GM10847 (cell line): ENCODE data around the gene CXXC5.

ENCODE experiments used
- POLR2A ChIP-seq: IDR thresholded peaks from 2 replicates; pipeline ENCODE4 v1.6.1; 2011; ENCODE audit not compliant: insufficient read length; ENCODE audit errors: extremely low read depth

CXXC5 gene

DNA sequence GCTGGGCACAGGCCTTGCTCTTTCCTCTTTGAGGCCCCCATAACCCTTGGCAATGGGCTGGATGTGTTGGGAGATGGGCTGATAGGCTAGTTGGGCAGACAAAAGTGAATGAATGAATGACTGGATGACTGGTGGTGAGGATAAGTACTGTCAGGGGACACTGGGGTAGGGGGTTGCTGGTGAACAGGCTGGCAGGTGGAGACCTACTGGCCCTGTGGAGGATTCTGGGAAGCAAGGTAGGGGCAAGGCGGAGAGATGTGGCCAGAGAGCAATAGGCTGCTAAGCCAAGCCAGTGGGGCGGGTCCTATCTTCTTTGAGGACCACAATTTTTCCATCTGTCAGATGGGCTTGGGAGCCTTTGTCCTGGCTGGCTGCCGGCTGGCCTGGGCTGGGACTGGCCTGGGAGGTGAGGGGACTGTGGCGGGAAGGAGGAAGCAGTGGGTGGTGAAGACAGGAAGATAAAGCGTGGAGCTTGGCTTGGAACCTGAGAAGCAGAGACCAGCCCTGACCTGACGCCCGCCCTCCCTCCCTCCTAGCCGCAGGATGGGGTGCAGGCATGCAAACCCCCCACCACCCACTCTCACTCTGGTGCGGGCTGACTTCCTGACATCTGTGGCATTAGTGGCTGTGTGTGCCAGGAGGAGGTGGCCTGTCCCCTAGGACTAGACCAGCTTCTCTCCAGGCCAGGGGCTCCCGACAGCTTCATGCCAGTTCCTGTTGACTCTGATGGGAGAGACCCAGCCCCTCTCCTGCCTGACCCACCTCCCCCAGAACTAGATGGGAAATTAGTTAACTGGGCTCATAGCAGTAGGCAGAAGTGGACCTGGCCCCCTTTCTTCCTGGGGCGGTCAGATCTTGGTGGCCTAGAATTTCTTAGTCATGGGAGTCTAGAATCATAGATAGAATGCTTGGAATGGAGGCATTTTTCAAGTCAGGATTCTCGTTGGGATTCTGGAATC is 9.5 kb downstream of the CXXC5 start:
- no peak for TF ChIP-seq POLR2A

DNA sequence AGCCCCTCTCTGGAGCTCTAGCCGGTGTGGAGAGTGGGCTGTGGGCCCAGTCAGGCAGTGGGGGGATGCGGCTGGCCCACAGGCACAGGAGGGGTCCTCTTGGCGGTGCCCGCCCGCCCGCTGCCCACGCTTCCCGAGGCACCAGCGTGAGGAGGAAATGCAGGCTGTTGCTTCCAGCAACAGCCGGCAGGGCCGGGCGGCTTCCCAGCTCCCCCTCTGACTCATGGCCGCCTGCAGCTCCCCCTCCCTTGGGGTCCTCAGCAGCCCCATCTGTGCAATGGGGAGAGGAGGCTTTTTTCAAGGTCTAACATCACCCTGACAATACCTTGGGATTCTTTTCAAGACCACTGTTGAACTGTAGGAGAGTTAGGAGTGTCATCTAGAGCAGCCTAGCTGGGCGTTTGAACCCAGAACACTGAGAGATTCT is 10.4 kb downstream of the CXXC5 start:
- TF ChIP-seq POLR2A: no peak

DNA sequence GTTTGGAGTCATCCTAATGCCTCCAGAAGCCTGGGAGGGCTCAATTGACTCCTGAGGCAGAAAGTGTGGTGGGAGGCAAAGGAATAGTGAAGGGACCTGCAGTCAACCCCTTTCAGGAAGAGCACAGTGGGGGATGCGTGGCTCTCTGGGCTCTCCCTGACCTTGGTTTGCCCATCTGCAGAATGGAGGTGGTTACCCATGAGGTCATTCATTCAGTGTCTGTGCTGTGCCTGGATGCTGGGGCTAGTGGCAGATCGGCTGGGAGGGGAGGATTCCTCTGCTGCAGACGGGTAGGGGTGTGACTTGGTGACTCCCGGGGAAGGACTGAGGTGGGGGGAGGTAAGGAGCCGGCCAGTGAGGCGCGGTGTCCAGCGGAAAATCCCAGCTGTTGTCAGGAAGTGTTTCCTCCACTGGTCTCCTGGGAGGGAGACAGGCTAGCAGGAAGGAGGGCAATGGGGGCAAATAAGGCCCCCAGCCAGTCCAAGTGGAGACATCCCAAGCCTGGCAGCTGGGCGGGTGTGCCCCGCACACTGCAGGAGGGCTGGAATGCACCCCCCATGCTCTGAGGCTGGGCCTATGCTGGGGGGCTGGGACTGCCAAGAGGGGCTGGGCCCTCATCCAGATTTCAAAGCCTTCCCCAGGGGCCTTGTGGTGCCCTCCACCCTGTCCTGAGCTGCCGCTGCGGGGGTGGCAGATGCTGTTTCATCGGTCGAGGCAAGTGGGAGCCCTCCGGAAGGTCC is 10.9 kb downstream of the CXXC5 start:
- no peak for TF ChIP-seq POLR2A

DNA sequence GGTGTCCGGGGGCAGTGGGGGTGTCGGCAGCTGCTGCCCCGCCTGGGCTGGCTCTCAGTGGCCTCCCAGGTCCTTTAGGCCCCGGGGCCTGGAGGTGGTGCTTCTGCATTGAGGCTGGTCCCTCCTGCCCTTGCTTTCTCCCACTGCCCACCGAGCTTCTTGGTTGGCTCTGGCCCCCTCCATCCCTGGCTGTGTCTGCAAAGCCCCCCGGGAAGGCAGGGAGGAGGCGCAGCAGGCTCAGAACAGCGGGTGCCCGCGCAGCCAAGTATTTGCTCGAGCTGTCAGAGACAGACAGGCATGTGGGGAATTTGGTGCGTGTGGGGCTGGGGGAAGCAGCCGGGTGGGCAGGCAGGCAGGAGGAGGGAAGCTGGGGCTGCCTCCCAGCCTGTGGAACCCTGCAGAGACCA is 11.5 kb downstream of the CXXC5 start:
- no peak for TF ChIP-seq POLR2A

DNA sequence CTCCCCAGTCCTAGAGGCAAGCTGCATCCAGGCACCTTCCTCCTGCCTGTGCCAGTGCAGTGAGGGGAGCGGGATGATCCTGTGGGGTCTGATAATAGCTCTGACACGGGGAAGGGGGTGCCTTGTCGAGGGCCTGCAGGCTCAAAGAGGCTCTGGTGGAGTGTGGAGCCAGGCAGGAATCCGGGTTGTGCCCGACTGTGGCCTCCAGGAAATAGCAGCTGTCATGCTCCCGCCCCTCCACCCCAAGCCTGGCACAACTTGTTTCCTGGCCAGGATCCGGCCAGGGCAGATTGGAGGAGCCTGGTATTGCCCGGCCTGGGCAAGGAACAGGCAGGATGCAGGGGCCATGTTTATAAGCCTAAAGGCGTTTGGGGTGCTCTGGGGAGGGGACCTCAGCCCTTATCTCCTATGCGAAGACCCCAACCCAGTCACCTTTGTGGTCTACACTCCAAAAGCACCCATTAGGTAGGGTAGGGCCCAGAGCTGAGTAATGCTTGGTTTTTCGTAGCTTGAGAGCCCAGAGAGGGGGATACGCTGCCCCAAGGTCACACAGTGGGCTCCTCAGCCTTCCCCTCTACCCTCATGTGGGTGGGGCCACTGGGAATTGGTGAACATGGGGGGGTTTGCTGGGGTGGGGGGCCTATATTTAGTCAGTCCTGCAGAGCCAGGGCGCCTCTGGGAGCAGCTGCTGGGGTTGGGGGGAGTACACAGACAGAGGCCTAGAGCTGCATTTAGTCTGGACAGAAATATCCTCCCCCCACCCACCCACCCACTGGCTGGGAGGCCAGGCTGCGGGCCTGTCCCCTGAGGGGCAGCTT is 12.2 kb downstream of the CXXC5 start:
- TF ChIP-seq POLR2A: peak; percentile 12

DNA sequence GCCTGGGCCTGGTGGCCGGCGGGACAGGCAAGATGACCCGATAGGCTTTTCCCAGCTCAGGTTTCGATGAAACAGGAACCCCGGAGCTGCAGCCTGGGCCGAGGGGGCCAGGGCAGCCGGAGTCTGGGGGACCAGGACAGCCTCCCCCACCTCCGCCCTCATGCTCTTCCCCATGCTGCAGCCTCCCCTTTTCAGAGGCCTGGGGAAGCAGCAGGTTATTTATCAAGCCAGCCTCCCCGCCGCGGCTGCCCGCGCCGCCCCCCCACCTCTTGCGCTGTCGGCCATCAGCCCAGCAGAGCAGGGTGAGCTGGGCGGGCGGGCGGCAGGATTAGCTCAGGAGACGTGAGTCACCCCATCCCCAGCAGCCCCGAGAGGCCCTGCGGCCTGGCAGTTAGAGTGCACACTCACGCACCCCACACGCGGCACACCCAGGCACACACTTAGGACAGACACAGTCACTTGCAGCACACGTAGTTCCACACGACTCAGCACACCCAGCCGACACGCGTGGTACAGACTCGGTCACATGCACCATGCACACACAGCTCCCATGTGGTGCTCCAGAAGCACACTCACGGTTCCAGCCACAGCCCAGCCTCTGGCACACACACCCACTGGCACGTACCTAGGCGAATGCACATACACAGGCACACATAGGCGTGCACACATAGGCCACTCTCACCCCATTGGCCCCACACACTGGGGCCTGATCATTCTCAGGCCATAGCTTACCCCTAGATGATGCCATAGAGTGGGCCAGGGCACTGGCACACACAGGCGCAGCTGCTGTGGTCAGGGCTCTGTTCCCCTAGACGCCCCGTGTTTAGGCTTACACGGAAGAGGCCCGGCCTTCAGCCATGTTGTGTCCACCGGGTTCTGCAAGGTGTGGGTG is 13.0 kb downstream of the CXXC5 start:
- peak; percentile 17 for TF ChIP-seq POLR2A

DNA sequence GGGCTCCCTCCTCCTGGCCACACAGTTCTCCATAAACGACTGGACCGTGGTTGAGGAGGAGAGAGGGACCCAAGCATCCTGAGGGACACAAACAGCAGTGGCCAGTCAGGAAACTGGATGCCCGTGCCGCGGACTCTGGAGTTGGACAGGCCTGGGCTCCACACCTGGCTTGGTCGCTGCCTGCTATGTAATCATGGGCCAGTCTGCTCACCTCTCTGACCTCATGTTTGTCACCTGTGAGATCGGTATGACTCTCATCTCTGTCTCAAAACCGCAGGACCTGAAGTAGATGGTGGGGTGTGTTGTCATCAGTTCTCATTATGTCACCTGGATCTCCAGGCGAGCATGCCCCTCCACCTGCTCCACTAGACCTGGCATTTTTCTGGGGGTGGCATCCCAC is 14.5 kb downstream of the CXXC5 start:
- no peak for TF ChIP-seq POLR2A

DNA sequence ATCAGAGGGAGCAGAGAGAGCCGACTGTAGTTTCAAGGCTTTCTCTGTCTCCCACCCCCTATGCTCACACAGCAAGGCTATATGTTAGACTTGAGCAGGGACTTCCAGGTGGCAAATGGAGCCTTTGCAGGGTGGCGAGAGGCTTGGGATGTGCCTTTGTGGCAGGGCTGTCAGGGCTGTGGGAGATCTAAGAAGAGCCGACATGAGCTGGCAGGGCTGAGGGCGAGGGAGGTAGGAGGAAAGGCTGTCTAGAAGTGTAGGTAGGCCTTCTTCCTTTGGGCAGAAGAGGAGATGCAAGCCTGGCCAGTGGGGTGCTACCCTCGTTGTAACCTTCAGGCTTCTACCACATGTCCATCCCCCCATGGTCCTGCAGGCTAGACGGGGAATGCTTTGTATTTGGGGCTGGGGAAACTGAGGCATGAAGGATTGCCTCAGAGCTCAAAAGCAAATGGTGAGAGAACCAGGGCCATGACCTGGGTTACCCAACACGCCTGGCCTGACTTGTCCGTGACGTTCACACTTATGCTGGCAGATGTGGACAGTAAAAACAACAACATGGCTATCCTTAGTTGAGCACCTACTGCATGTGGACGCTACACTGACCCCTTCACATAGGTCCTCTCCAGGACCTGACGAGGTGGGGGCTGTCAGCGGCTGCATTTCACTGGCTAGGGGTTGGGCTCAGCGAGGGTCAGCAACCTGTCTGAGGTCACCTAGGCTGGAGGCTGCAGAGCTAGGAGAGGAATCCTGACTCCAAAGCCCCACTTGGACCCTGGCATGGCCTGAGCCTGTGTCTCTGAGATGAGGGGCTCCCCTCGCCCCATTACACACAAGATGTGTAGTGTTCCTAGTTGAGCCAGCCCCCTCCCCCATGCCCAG is 15.3 kb downstream of the CXXC5 start:
- TF ChIP-seq POLR2A: no peak

DNA sequence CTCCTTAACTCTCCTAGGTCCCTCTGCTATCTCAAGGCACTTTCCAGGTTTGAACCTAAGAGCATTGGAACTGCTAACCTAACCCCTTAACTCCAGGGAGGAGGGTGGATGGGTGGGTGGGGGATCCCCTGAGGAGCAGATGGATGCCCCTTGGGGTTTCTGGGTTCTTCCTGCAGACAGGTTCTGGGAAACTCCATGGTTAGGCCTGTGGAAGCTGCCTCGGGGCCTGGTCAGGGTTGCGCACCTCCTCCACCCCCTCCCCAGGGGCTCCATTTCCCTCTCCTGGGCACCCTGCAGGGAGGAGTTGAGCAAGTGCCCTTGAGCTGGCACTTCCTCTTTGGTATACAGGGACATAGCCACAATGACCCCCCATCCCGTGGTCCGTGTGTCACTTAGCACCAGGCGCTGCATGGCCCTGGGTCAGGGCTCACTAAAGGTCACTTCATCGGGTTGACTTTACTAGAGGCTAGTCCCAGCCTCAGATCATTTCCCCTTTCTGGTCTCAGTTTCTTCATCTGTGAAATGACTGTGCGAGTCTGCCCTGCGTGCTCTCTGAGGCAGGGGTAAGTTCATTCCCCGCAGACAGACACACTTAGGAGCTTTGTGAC is 16.0 kb downstream of the CXXC5 start:
- no peak for TF ChIP-seq POLR2A

DNA sequence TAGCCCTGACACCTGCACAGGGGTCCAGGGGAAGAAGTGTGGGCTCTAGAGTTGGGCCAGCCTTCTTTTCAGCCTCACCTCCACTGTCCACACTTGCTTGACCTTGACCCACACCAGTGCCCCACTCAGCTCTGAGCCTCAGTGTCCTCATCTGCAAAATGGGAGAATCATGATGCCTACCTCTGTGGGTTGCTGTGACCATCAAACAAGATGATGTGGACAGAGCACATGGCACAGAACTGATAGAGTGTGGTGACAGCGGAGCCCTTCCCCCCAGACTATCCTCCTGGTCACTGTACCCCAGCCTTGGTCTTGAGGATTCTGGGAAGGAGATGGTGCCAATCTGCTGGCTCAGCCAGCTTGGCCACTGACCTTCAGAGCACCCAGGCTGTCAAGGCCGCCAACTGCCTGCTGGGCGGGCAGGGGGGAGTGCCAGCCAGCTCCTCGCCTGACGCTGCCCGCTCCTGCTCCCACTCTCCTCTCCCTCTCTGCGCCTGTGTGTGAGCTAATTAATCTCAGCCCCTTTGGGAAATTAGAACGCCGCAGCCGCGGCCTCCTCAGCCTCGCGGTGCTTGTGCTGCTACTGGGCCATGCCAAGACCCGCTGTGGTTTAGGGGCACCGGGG is 16.7 kb downstream of the CXXC5 start:
- no peak for TF ChIP-seq POLR2A

DNA sequence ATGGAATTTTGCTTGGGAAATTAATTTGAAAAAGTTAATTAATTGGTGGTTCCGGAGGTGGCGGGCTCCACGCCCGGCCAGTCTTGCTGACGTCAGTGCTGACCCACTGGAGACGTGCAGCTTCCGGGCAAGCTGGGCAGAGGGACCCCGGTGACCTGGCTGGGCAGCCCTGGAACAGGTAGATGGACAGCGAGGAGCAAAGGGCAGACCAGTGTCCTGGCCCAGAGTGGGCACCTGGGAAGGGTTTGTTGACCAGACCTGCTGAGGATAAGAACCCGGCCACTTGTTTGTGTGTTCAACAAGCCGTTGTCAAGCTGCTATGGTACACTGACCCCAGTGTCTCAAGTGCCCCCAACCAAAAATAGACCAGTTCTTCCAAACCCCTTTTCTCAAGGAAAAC is 17.5 kb downstream of the CXXC5 start:
- no peak for TF ChIP-seq POLR2A

DNA sequence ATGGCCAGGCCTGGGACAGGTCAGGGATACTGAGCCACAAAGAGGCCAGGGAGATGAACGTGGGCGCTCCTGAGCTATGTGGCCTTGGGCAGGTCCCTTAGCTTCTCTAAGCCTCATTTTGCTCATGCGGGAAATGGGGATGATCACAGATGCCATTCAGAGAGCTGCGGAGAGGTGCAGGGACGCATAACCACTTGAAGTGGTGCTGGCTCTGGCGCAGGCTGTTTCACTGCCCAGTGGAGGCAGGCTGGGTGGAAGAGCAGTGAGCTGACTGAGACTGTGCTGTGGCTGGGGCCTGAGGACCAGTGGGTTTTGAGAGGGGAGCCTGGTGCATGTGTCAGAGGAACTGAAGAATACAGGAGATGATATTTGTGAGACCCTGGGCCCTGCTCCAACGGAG is 18.4 kb downstream of the CXXC5 start:
- TF ChIP-seq POLR2A: no peak

DNA sequence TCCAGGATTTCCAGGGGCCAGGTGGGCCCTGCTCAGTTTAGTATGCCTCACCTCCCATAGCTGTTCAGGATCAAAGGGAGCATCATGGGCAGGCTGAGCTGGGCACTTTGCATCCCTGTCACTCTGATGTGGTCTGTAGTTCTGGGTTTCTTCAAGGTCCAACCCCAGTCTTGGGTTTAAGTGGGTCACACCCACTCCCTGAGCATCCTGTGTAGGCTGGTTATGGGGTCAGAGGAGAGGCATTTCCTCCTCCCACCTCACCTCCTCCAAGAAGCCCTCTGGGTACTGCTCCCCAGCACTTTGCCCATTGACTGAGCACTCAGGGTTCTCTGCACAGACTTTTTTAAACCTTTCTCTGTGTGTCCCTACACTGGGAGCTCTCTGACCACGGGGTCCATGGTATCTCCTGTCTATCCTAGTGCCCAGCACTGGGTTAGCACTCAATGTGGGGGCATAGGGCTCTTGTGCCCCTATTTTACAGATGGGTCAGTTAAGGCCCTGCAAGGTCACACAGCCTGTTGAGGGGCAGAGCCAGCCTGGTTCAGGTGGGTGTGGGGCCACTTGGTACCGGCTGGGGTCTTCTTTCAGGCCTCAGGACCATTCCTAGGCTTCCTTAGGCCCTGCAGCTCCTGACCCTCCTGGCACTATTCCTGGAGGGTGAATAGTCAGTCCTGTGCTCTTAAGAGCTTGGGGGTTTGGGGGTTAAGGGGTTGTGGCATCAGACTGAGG is 19.0 kb downstream of the CXXC5 start:
- no peak for TF ChIP-seq POLR2A
